ENCODE results near the gene NBEA.

Gene NBEA

GRCh38 chr13:35146686-35147085 lies 204.6 kb downstream of the NBEA start:
- H3K27ac ChIP-seq: no peak overlapping the region
- no peaks in the 10 kb centered on the region for H3K9me3 ChIP-seq (replicated peaks in 1 of 11)
- no peaks in the 10 kb centered on the region for H3K36me3 ChIP-seq
- no peak for TF ChIP-seq Cebpa-rat (IDR thresholded peaks at IDR 0.05)
- no peaks in the 10 kb centered on the region for H4K20me1 ChIP-seq
- H3K9ac ChIP-seq: no peak overlapping the region
- peaks cover 8 to 41% (median 20%) of the 10 kb centered on the region in 10 experiments for H3K4me1 ChIP-seq
- H3K27me3 ChIP-seq: no peaks in the 10 kb centered on the region
- H3K4me3 ChIP-seq: no peak overlapping the region
- H3K4me2 ChIP-seq: no peak overlapping the region

- Histone ChIP-seq H3K27me3 (no peaks in the 10 kb centered on the region), H3K9me3 (replicated peaks in 1 of 11) (no peaks in the 10 kb centered on the region), H3K27ac (no peak overlapping the region), H3K4me1 (peaks cover 2 to 24% (median 4%) of the 10 kb centered on the region in 10 experiments; a peak in 19 of 20 replicates), H4K20me1 (no peaks in the 10 kb centered on the region), H3K36me3 (no peaks in the 10 kb centered on the region), H3K4me2 (no peak overlapping the region), H3K4me3 (no peak overlapping the region), H3K9ac (no peak overlapping the region)
- no peak for TF ChIP-seq Cebpa-rat (IDR thresholded peaks at IDR 0.05)
Observed at GRCh38 chr13:35157143-35157755, 215.2 kb downstream of the NBEA start.

GRCh38 chr13:35159041-35159440 lies 217.0 kb downstream of the NBEA start:
- no peaks in the 10 kb centered on the region for H3K9me3 ChIP-seq (replicated peaks in 1 of 11)
- TF ChIP-seq Cebpa-rat (IDR thresholded peaks at IDR 0.05): no peak
- H3K27me3 ChIP-seq: no peaks in the 10 kb centered on the region
- 0 out of 22 replicates have a peak overlapping the region, but pooled peaks of 1 of the 11 experiments have one; percentile 17 for H3K9ac ChIP-seq
- peaks cover 6 to 37% (median 9%) of the 10 kb centered on the region in 10 experiments; a peak in 19 of 20 replicates for H3K4me1 ChIP-seq
- H4K20me1 ChIP-seq: no peaks in the 10 kb centered on the region
- no peaks in the 10 kb centered on the region for H3K36me3 ChIP-seq
- no peak overlapping the region; a peak in 1 of 20 replicates for H3K4me3 ChIP-seq
- H3K27ac ChIP-seq: peak overlapping the region in 2 of 11 experiments; percentile 33 to 36; a peak in 2 of 22 replicates
- peak overlapping the region in 3 of 11 experiments; percentile 8 to 67 (median 60); a peak in 5 of 22 replicates for H3K4me2 ChIP-seq

- Histone ChIP-seq H4K20me1 (no peaks in the 10 kb centered on the region), H3K4me3 (no peak overlapping the region), H3K9ac (no peak overlapping the region), H3K27me3 (no peaks in the 10 kb centered on the region), H3K36me3 (no peaks in the 10 kb centered on the region), H3K27ac (no peak overlapping the region), H3K9me3 (replicated peaks in 1 of 11) (no peaks in the 10 kb centered on the region), H3K4me2 (no peak overlapping the region), H3K4me1 (peaks cover 6 to 37% (median 9%) of the 10 kb centered on the region in 10 experiments; a peak in 19 of 20 replicates)
- TF ChIP-seq Cebpa-rat (IDR thresholded peaks at IDR 0.05): no peak
Observed at GRCh38 chr13:35160896-35161295, 218.8 kb downstream of the NBEA start.

- peak overlapping the region in 8 of 11 experiments; percentile 24 to 62 (median 44); a peak in 12 of 22 replicates for H3K27ac ChIP-seq
- H3K27me3 ChIP-seq: no peaks in the 10 kb centered on the region
- H3K4me3 ChIP-seq: peak overlapping the region in 4 of 10 experiments; percentile 11 to 37 (median 30); a peak in 3 of 20 replicates
- H3K9ac ChIP-seq: peak overlapping the region in 1 of 11 experiments; percentile 15; a peak in 1 of 22 replicates
- no peaks in the 10 kb centered on the region for H4K20me1 ChIP-seq
- H3K9me3 ChIP-seq (replicated peaks in 1 of 11): no peaks in the 10 kb centered on the region
- H3K36me3 ChIP-seq: no peaks in the 10 kb centered on the region
- no peak for TF ChIP-seq Cebpa-rat (IDR thresholded peaks at IDR 0.05)
- peak overlapping the region; percentile 50 to 79 (median 70); a peak in 21 of 22 replicates for H3K4me2 ChIP-seq
- peaks cover 6 to 37% (median 9%) of the 10 kb centered on the region in 10 experiments; a peak in 19 of 20 replicates for H3K4me1 ChIP-seq
Observed at GRCh38 chr13:35162420-35162819, 220.3 kb downstream of the NBEA start.

- peak overlapping the region in 1 of 11 experiments; percentile 40; a peak in 1 of 22 replicates for H3K27ac ChIP-seq
- no peaks in the 10 kb centered on the region for H3K27me3 ChIP-seq
- H3K4me1 ChIP-seq: peaks cover 6 to 35% (median 10%) of the 10 kb centered on the region in 10 experiments; a peak in 19 of 20 replicates
- H3K9me3 ChIP-seq (replicated peaks in 1 of 11): no peaks in the 10 kb centered on the region
- TF ChIP-seq Cebpa-rat (IDR thresholded peaks at IDR 0.05): no peak
- H3K9ac ChIP-seq: no peak overlapping the region
- no peaks in the 10 kb centered on the region for H4K20me1 ChIP-seq
- no peak overlapping the region for H3K4me3 ChIP-seq
- no peaks in the 10 kb centered on the region for H3K36me3 ChIP-seq
- no peak overlapping the region for H3K4me2 ChIP-seq
Observed at GRCh38 chr13:35163674-35164073, 221.6 kb downstream of the NBEA start.

GRCh38 chr13:35164324-35164932 lies 222.4 kb downstream of the NBEA start:
- H3K4me3 ChIP-seq: no peak overlapping the region
- H3K9me3 ChIP-seq (replicated peaks in 1 of 11): no peaks in the 10 kb centered on the region
- H3K27me3 ChIP-seq: no peaks in the 10 kb centered on the region
- no peaks in the 10 kb centered on the region for H4K20me1 ChIP-seq
- H3K36me3 ChIP-seq: no peaks in the 10 kb centered on the region
- peaks cover 6 to 27% (median 10%) of the 10 kb centered on the region in 10 experiments; a peak in 19 of 20 replicates for H3K4me1 ChIP-seq
- no peak overlapping the region for H3K4me2 ChIP-seq
- TF ChIP-seq Cebpa-rat (IDR thresholded peaks at IDR 0.05): no peak
- no peak overlapping the region for H3K9ac ChIP-seq
- H3K27ac ChIP-seq: no peak overlapping the region

GRCh38 chr13:35165205-35165604 lies 223.1 kb downstream of the NBEA start:
- no peak overlapping the region for H3K4me2 ChIP-seq
- H3K27me3 ChIP-seq: no peaks in the 10 kb centered on the region
- no peak overlapping the region for H3K4me3 ChIP-seq
- TF ChIP-seq Cebpa-rat (IDR thresholded peaks at IDR 0.05): no peak
- peaks cover 6 to 22% (median 10%) of the 10 kb centered on the region in 10 experiments; a peak in 19 of 20 replicates for H3K4me1 ChIP-seq
- H3K36me3 ChIP-seq: no peaks in the 10 kb centered on the region
- H3K9ac ChIP-seq: no peak overlapping the region
- H4K20me1 ChIP-seq: no peaks in the 10 kb centered on the region
- H3K9me3 ChIP-seq (replicated peaks in 1 of 11): no peaks in the 10 kb centered on the region
- no peak overlapping the region for H3K27ac ChIP-seq

GRCh38 chr13:35179494-35179893 lies 237.4 kb downstream of the NBEA start:
- H3K27ac ChIP-seq: no peak overlapping the region
- TF ChIP-seq Cebpa-rat (IDR thresholded peaks at IDR 0.05): no peak

More at GRCh38 chr13:35179494-35179893, 237.4 kb downstream of the NBEA start:
- Histone ChIP-seq H3K4me1 (no peaks in the 10 kb centered on the region), H4K20me1 (no peaks in the 10 kb centered on the region), H3K4me3 (no peak overlapping the region), H3K9ac (no peak overlapping the region), H3K9me3 (replicated peaks in 1 of 11) (no peaks in the 10 kb centered on the region), H3K36me3 (peaks cover 0 to 4% (median 0%) of the 10 kb centered on the region in 11 experiments; a peak in 2 of 22 replicates), H3K4me2 (no peak overlapping the region), H3K27me3 (no peaks in the 10 kb centered on the region)
